ENCODE measurements around the gene CXorf65.

DNA sequence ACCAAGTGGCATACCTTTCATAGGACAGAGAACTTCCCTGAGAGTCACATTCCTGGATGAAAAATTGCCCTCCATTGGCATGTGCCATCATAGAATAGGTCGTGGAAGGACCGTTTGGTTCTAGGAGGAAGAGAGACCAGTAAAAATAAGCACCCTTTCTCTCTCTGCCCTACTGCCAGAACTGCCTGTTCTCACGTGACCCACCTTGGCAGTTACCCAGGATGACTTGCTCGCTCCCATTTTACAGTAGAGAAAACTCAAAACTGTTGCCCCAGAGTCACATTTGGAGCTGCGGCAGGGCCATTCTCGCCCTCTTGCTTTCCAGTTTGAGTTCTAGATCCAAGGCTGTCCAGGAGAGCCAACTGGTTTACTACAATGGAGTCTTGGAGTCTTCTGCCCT is 37.0 kb upstream of the CXorf65 start:
- no peak for TF ChIP-seq EZH2 (IDR thresholded peaks at IDR 0.05; ENCODE audit: borderline replicate concordance, low read depth, low read length, severe bottlenecking)
- TF ChIP-seq, protein P1, sequence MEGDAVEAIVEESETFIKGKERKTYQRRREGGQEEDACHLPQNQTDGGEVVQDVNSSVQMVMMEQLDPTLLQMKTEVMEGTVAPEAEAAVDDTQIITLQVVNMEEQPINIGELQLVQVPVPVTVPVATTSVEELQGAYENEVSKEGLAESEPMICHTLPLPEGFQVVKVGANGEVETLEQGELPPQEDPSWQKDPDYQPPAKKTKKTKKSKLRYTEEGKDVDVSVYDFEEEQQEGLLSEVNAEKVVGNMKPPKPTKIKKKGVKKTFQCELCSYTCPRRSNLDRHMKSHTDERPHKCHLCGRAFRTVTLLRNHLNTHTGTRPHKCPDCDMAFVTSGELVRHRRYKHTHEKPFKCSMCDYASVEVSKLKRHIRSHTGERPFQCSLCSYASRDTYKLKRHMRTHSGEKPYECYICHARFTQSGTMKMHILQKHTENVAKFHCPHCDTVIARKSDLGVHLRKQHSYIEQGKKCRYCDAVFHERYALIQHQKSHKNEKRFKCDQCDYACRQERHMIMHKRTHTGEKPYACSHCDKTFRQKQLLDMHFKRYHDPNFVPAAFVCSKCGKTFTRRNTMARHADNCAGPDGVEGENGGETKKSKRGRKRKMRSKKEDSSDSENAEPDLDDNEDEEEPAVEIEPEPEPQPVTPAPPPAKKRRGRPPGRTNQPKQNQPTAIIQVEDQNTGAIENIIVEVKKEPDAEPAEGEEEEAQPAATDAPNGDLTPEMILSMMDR (IDR thresholded peaks at IDR 0.05; ENCODE audit: borderline replicate concordance, extremely low read depth, low read length, poor library complexity, severe bottlenecking), result no peak

Measured in DND-41 (cell line).